H54 (cell line): ENCODE measurements around the gene VSX2.

Experiments used
- DNase-seq: peaks from one replicate; pipeline ENCODE4 v3.0.0; 2011; ENCODE audit warnings: low spot score, mixed read lengths; ENCODE audit not compliant: insufficient read length
- FAIRE-seq: peaks from 3 replicates; lab custom pipeline; 2011; peaks lifted over from hg19 to GRCh38; lab: Jason Lieb, UNC
- POLR2A ChIP-seq: IDR thresholded peaks from 2 replicates; pipeline ENCODE4 v1.6.1; 2011; ENCODE audit warnings: low read depth, mild to moderate bottlenecking, low read length

VSX2 gene

DNA sequence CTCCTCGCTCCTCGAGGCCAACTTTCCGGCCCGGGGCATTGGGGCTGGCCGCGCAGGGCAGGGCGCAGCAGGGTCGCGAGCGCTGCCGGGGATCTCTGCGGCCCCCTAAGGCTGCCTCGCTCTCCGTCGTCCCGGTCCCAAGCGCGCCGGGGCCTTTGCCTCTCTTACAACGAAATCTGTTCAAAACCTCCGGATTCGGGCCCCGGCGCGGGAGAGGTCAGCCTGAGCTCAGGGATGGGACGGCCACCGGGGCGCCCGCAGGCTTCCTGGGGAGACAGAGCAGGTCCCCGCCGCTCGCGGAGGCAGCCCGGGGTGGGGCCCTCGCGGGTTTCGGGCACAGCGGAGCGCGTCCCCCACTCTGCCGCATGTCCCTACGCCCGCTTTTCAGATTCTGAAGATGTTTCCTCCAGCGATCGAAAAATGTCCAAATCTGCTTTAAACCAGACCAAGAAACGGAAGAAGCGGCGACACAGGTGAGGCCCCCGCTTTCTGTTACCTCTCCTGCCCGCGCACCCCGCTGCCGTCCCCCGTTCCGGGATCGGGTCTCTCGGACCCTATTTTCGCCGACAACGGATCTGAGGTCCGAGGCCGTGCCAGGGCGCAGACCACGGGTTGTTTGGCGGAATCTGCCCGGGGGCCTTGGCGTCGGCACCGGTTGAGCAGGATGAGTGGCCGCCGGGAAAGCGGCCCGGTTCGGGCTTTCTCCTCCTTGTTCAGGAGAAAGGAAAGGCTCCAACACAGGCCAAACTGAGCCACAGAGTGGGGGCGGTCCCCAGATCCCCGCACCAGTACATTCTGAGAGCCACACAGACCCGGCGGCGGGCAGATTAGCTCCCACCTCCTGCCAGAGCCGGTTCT, 1.8 kb downstream of the VSX2 start:
- DNase-seq (no peak), FAIRE-seq (no peak)
- TF ChIP-seq POLR2A: no peak

DNA sequence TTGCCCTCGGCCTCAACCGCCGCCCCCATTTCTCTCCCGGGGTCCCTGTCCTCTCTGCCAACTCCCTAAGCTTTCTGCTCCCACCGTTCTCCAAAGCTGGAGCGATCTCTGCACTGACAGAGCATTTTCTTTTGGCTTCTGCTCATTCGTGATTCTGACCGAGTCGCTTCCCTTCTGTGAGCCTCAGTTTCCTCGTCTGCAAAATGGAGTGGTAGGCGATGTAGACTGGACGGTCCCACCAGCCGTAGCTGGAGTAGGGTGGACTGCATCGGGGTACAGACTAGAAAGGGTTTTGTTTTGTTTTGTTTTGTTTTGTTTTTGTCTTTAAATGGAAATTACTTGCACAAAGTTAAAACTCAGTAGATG, 2.4 kb downstream of the VSX2 start:
- TF ChIP-seq POLR2A: no peak
- no peak for FAIRE-seq
- no peak for DNase-seq

DNA sequence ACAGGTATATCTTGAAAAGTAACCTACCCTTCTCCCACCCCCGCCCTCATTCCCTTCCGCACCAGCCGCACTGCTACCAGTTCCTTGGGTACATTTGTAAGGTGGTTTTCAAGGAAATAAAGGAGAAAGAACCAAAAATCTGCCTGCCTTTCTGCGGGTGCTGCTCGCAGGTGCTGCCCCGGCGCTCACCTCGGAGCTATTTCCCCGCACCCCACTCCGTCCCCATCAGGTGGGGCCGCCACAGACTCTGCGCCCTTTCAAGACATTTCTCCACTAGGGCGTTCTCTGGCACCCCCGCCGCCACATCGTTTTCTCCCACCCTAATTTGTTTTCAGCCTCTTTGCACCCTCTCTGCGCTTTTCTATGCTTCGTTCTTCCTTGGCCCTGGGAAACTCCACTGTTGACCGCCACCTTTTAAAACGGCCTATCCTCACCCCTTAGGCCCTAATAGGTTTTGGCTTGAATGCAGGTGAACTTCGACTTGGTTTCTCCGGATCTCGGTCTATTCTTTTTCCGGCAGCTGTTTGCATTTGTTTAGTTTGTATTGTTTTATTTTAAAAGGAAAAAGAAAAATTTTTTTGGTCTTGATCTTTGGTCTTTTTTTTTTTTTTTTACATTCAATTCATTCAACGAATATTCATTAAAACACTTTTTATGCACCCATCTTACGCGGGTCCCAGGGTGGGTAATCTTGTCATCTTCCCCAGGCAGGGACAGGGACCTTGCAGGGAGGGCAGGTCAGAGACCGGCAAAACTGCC, 3.0 kb downstream of the VSX2 start:
- DNase-seq (no peak), FAIRE-seq (no peak)
- no peak for TF ChIP-seq POLR2A

DNA sequence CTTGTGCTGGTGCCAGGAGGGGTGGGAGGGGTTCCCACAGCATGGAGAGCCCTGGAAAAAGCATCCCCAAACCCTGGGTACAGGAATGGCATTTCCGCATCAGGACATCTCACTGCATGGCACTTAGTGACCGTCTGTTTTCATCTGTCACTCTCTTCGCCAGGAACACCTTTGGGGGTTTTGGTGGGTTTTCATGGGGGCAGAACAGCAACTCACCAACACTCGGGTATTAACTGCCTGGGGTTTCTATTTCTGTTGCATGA, 3.5 kb downstream of the VSX2 start:
- DNase-seq (no peak), FAIRE-seq (no peak)
- TF ChIP-seq POLR2A: no peak

DNA sequence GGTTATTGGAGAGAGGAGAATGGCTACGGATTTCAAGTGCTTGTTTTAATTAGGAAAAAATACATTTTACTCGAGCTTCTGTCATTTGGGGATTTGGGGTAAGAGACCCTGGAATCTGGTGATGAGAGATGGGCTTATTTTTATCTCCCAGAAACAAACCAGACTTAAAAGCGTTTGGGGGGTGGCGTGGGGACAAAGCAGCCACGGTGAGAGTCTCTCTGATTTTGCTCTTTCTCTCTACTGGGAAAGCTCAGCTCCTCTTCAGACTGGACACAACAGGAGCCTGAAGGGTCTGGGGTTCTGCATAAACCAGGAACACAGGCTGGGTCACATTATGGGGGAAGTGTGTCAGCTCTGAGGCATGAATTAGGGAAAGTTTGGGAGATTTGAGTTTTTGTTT, 3.8 kb downstream of the VSX2 start:
- DNase-seq: no peak
- FAIRE-seq: no peak
- no peak for TF ChIP-seq POLR2A

DNA sequence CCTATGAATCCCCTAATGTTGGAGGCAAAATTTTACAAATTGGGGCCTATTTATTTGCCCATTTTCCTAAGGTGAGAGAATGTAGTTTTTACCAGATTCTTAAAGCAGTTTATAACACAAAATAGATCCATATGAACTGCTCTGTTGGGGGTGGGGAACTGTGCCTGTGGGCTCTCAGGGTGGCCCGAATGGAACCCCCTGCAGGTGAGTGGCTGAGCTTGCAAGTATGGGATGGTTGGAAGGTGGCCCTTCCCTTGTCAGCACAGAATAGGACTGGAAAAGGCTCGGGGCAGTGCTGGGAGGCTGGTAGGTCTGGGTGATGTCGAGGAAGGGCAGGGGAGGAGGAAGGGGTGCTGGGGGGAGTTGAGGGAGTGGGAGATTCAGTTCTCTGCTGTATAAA, 4.9 kb downstream of the VSX2 start:
- DNase-seq (no peak), FAIRE-seq (no peak)
- no peak for TF ChIP-seq POLR2A

DNA sequence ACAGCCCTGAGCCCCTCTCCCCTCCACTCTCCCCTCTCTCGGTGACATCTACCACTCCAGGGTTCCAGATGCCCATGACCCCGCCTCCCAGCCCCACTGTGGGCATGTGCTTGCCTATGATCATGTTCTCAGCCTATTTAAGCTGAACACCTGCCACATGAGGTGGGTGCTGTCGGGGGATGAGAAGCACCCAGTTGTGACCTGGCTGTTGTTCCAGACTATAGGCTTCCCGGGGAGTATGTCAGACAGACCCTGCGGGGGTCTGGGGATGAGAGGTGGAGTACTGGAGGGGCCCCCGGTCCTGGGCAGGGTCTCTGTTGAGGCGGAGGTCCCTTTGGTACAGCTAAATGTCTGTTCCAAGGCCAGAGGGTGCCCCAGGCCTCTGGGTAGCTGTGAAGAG, 6.0 kb downstream of the VSX2 start:
- DNase-seq (no peak), FAIRE-seq (no peak)
- no peak for TF ChIP-seq POLR2A

DNA sequence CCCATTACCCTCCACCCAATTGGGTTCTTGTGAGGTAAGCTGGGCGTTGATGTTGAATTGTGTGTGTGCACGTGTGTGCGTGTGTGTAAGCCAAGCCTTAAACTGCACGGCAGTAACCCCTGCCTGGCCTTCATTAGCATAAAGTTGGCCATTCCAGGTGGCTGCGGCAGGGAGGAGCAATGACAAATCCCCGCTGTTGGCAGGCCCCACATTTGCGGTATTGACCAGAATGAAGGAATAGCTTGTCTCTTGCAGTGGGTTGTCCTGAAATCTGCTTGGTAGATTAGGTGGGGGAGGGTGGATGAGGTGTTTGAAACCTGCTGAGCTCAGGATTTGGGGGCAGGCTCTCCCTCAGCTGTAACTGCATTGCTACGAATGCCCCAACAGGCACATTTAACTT, 7.3 kb downstream of the VSX2 start:
- DNase-seq (no peak), FAIRE-seq (no peak)

DNA sequence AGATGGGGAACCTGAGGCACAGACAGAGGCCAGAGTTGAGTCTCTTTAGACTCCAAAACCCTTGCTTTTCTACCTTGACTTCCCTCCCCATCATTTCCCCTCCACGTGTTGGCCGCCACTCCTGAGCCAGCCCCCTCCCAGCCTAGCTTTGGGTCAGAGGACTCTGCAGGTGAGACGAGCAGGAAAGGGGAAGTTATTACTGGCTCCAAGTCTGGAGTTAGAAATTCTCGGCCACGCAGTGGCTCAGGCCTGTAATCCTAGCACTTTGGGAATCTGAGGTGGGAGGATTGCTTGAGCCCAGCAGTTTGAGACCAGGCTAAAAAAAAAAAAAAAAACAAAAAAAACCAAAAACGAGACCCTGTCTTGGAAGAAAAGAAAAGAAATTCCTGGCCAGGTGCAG, 8.8 kb downstream of the VSX2 start:
- no peak for TF ChIP-seq POLR2A
- FAIRE-seq (no peak), DNase-seq (no peak)

More for the DNA sequence above, 7.3 kb downstream of the VSX2 start:
- no peak for TF ChIP-seq POLR2A

DNA sequence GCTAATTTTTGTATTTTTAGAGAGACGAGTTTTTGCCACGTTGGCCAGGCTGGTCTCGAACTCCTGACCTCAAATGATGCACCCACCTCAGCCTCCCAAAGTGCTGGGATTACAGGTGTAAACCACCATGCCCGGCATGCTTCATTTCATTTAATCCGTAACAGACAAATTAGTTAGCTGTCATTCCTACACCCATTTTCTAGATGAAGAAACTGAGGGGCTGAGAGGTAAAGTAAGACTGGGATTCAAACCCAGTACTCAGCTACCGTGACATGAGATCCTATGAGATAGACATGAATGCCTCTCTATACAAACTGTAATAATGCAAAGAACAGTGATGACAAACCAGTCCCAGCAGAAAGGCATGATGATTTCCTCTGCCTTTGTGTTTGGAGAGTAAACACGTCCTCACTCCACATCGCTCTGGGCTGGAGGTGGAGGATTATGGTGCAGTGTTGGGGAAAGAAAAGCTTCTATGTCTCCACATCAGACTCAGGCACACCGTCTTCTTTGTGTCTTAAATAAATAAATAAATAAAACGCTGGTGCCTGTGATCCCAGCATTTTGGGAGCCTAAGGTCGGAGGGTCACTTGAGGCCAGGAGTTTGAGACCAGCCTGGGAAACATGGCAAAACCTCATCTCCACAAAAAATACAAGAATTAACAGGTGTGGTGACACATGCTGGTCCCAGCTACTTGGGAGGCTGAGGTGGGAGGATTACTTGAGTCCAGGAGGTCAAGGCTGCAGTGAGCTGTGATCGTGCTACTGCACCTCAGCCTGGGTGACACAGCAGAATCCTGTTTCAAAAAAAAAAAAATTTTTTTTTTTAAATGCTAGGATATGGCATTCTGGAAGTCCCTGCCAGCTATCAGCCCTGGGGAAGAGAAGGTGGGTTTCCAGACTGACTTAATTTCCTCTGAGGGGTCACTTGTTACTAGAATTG, 10.5 kb downstream of the VSX2 start:
- TF ChIP-seq POLR2A: no peak
- no peak for FAIRE-seq
- DNase-seq: no peak

DNA sequence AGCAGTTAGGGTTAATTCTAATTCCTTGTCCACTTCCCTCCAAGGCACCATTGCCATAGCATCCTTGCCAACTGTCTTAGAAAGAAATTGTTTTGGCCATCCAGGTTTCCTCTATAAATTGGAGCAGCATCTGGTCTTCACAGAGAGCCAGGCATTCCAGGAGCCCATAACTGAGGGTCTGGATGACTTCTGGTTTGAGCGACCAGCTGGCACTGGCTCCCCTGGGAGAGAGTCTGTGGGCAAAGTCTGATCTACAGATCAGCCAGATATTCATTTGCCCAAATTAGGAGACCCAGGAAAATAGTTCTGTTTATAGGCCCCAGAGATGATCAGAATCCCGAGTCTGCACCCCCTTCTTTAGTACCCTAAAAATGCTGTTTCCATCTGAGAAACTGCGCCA, 16.0 kb downstream of the VSX2 start:
- FAIRE-seq (no peak), DNase-seq (no peak)

DNA sequence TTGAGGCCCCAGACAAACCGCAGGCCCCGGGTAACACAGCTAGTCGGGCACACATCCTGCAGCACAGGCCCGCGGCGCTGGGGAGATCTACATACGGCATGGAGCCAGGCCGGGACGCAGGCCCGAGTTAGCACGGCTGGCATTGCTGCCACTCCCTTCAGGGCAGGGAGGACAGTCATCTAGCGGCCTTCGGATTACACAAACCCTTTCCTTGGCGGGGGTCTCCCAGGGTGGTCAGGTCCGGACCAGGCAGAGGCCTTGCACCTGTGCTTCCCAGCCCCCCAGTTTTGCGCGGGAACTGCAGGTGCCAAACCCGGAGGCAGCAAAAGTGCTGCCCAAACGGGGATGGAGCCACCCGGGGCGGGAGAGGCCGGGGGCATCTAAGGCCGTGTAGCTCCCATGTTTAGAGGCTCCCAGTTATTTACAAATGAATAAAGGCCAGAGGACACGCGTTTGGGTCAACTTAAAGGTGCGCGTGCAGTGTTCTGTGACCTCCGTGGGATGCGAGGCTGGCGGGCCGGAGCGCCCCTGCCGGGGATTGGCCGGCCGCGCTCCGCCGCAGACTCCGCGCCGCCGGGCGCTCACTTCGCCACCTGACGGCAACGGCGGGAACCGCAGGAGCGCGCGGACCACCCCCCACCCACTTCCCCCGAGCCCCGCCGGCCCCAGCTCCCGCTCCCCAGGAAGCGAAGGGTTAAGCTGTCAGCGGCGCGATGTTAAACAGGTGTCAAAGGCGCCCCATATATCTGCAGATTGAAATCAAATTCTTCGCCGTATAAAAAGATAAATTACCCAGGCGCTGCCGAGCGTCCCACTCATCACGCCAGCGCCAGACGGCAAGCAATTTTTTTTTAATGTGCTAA, 18.1 kb downstream of the VSX2 start:
- TF ChIP-seq POLR2A: no peak
- FAIRE-seq: no peak
- peak; percentile 43 for DNase-seq

More for the DNA sequence above, 16.0 kb downstream of the VSX2 start:
- no peak for TF ChIP-seq POLR2A
